Liver (tissue), 9 donors: ENCODE data around the gene PRRX1. TPM values are rescaled to one million over a fixed set of nuclear protein-coding genes. Genes with fewer than 3 reads are reported as not detected.

Source experiments
- DNase-seq: peaks from one replicate; pipeline ENCODE4 v3.0.0-alpha.2; 2017; ENCODE audit warnings: low spot score
- H3K27ac ChIP-seq, 2 donors: one replicate each; pipeline ENCODE4 v1.7.0; 2013; ENCODE audit warnings: inconsistent platforms in 2 of 2, low read length in 2 of 2, control low read depth in 1 of 2, low read depth in 1 of 2, mild to moderate bottlenecking in 1 of 2
- H3K27me3 ChIP-seq, 4 donors: one replicate each; pipeline versions ENCODE4 v1.6.1 to v1.7.0; 2013; ENCODE audit warnings: low read length in 3 of 4, inconsistent platforms in 1 of 4, mild to moderate bottlenecking in 1 of 4, moderate library complexity in 1 of 4; ENCODE audit not compliant: control insufficient read depth in 4 of 4, insufficient read depth in 4 of 4
- H3K36me3 ChIP-seq, 4 donors: one replicate each; pipeline versions ENCODE4 v1.6.1 to v1.7.0; 2013; ENCODE audit warnings: low read length in 3 of 4, mild to moderate bottlenecking in 3 of 4, low read depth in 1 of 4, moderate library complexity in 1 of 4; ENCODE audit not compliant: control insufficient read depth in 4 of 4, insufficient read depth in 3 of 4
- H3K4me1 ChIP-seq, 4 donors: one replicate each; pipeline versions ENCODE4 v1.6.1 to v1.7.0; 2013; ENCODE audit warnings: low read length in 3 of 4, mild to moderate bottlenecking in 3 of 4, moderate library complexity in 1 of 4; ENCODE audit not compliant: control insufficient read depth in 4 of 4, insufficient read depth in 4 of 4
- H3K4me3 ChIP-seq, 3 donors: one replicate each; pipeline versions ENCODE4 v1.6.1 to v1.7.0; 2013; ENCODE audit warnings: low read length in 3 of 3, control low read depth in 1 of 3, low read depth in 1 of 3, mild to moderate bottlenecking in 1 of 3
- H3K9ac ChIP-seq, 2 donors: one replicate each; pipeline ENCODE4 v1.7.0; 2013; ENCODE audit warnings: low read length in 2 of 2, mild to moderate bottlenecking in 2 of 2, moderate library complexity in 2 of 2, control low read depth in 1 of 2, low read depth in 1 of 2
- H3K9me3 ChIP-seq, 4 donors: one replicate each; pipeline versions ENCODE4 v1.6.1 to v1.7.0; 2013; ENCODE audit warnings: low read length in 3 of 4; ENCODE audit not compliant: control insufficient read depth in 4 of 4
- CTCF ChIP-seq: fragments of 150-350 bp; IDR thresholded peaks from 2 replicates; pipeline ENCODE4 v1.5.1; 2017; ENCODE audit warnings: improper control_type of control experiment, low read depth, low read length; ENCODE audit not compliant: missing input control
- EGR1 ChIP-seq, 2 donors: IDR thresholded peaks; 2 replicates each; pipeline ENCODE4 v1.6.1; 2016 to 2018; ENCODE audit warnings: antibody characterized with exemption in 2 of 2, low read depth in 2 of 2
- FOXA1 ChIP-seq: IDR thresholded peaks from 2 replicates; pipeline ENCODE4 v1.6.1; 2016; ENCODE audit warnings: antibody characterized with exemption
- FOXA2 ChIP-seq: IDR thresholded peaks from 2 replicates; pipeline ENCODE4 v1.6.1; 2016; ENCODE audit warnings: antibody characterized with exemption
- GABPA ChIP-seq, 2 donors: IDR thresholded peaks in 1 of 2; conservative IDR thresholded peaks in 1 of 2; 2 replicates each; pipeline ENCODE4 v1.6.1; 2016; ENCODE audit warnings: antibody characterized with exemption in 2 of 2, mild to moderate bottlenecking in 1 of 2, moderate library complexity in 1 of 2
- HNF4A ChIP-seq, 2 donors: conservative IDR thresholded peaks; 2 replicates each; pipeline ENCODE4 v1.6.1; 2016; ENCODE audit warnings: antibody characterized with exemption in 2 of 2, mild to moderate bottlenecking in 2 of 2
- HNF4G ChIP-seq: IDR thresholded peaks from 2 replicates; pipeline ENCODE4 v1.6.1; 2016; ENCODE audit warnings: antibody characterized with exemption
- JUND ChIP-seq, 2 donors: IDR thresholded peaks; 2 replicates each; pipeline ENCODE4 v1.6.1; 2016; ENCODE audit warnings: antibody characterized with exemption in 2 of 2
- NR2F2 ChIP-seq: IDR thresholded peaks from 2 replicates; pipeline ENCODE4 v1.6.1; 2016; ENCODE audit warnings: antibody characterized with exemption
- RAD21 ChIP-seq, 2 donors: IDR thresholded peaks; 2 replicates each; pipeline ENCODE4 v1.6.1; 2016; ENCODE audit warnings: antibody characterized with exemption in 2 of 2, mild to moderate bottlenecking in 2 of 2
- REST ChIP-seq: IDR thresholded peaks from 2 replicates; pipeline ENCODE4 v1.6.1; 2016; ENCODE audit warnings: antibody characterized with exemption, mild to moderate bottlenecking
- RXRA ChIP-seq, 2 donors: IDR thresholded peaks; 2 replicates each; pipeline ENCODE4 v1.6.1; 2017 to 2018; ENCODE audit warnings: antibody characterized with exemption in 2 of 2, mild to moderate bottlenecking in 1 of 2
- SP1 ChIP-seq: IDR thresholded peaks from 2 replicates; pipeline ENCODE4 v1.6.1; 2018; ENCODE audit warnings: antibody characterized with exemption, mild to moderate bottlenecking
- TAF1 ChIP-seq: conservative IDR thresholded peaks from 2 replicates; pipeline ENCODE4 v1.6.1; 2016; ENCODE audit warnings: antibody characterized with exemption, mild to moderate bottlenecking
- YY1 ChIP-seq: IDR thresholded peaks from 2 replicates; pipeline ENCODE4 v1.6.1; 2016; ENCODE audit warnings: antibody characterized with exemption, mild to moderate bottlenecking
- ZBTB33 ChIP-seq: IDR thresholded peaks from 2 replicates; pipeline ENCODE4 v1.6.1; 2016; ENCODE audit warnings: antibody characterized with exemption
- WGBS: extraction: QIAGEN DNeasy Blood & Tissue Kit; methylation state at CpG from one replicate; pipeline ENCODE4 v1.1.7; 2013; 5-methylcytosine and 5-hydroxymethylcytosine counted together
- polyA plus RNA-seq, 2 donors: library from polyadenylated mRNA; stranded (reverse) in 1 of 2; unstranded in 1 of 2; fragments of 200-250 nt in 1 of 2; fragments of >200 nt in 1 of 2; fragmentation: Nextera tagmentation in 1 of 2; extraction: Ambion mirVana in 1 of 2; gene quantifications; one replicate each; pipeline versions ENCODE4 v1.2.1 to v1.2.3, GENCODE V29; 2013 to 2015
- total RNA-seq, 2 donors: library from RNA; depleted of rRNA; stranded (reverse); fragments of >200 nt; gene quantifications; one replicate each; pipeline ENCODE4 v1.2.3, GENCODE V29; 2014
- TF ChIP-seq, protein P1 (sequence below): IDR thresholded peaks from 2 replicates; pipeline ENCODE4 v1.6.1; 2016; ENCODE audit warnings: antibody characterized with exemption
- TF ChIP-seq, protein P2 (sequence below): IDR thresholded peaks from 2 replicates; pipeline ENCODE4 v1.6.1; 2016; ENCODE audit warnings: antibody characterized with exemption
- donor health status: healthy.
- donor health status: healthy.
- donor health status: healthy.
- donor health status: healthy.
- donor health status: healthy.

PRRX1 gene
- total and polyA plus RNA-seq, 4 donors: under 0.01 to 0.37 (median 0.25) TPM; not detected in 1

DNA sequence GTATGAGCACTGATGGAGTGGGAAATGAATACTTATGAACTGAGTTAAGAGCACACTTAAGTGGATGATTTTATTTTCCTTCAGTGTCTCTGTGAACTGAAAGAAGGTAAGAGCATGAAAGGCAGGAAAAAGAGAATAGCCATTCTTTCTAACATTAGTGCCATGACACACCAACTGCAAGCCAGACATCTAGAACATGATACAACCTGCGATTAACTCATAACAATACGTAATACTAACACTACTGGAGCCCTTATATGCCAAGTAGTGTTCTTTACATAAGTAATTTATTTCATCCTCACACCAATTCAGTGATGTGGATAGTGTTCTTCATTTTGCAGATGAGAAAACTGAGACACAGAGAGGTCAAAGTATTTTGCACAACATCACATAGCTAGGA is 56.7 kb downstream of the PRRX1 start:
- H3K27ac ChIP-seq: no peak overlapping the region
- no peaks in the 10 kb centered on the region for H3K36me3 ChIP-seq
- no peak overlapping the region for H3K9ac ChIP-seq
- no peak for DNase-seq
- H3K9me3 ChIP-seq: no peaks in the 10 kb centered on the region
- H3K27me3 ChIP-seq: no peaks in the 10 kb centered on the region
- no peak overlapping the region for H3K4me3 ChIP-seq
- WGBS: 76% methylated on average over 2 of the region's 2 CpGs
- H3K4me1 ChIP-seq: no peaks in the 10 kb centered on the region
- TF ChIP-seq JUND (IDR thresholded peaks at IDR 0.05): no peak
- TF ChIP-seq FOXA1: no peak
- no peak for TF ChIP-seq NR2F2
- TF ChIP-seq ZBTB33: no peak
- TF ChIP-seq YY1: no peak
- no peak for TF ChIP-seq RXRA (IDR thresholded peaks at IDR 0.05)
- TF ChIP-seq, protein P1, sequence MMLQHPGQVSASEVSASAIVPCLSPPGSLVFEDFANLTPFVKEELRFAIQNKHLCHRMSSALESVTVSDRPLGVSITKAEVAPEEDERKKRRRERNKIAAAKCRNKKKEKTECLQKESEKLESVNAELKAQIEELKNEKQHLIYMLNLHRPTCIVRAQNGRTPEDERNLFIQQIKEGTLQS: no peak
- TF ChIP-seq TAF1: no peak
- no peak for TF ChIP-seq CTCF
- no peak for TF ChIP-seq HNF4A (conservative IDR thresholded peaks at IDR 0.05)
- TF ChIP-seq EGR1 (IDR thresholded peaks at IDR 0.05; ENCODE audit: low read depth in 2 of 2): no peak
- no peak for TF ChIP-seq FOXA2
- no peak for TF ChIP-seq SP1

GRCh38 chr1:170721621-170722020 is 57.7 kb downstream of the PRRX1 start:
- no peak overlapping the region for H3K4me3 ChIP-seq

More at GRCh38 chr1:170721621-170722020, 57.7 kb downstream of the PRRX1 start:
- no peaks in the 10 kb centered on the region for H3K9me3 ChIP-seq
- TF ChIP-seq ZBTB33 (no peak), GABPA (IDR thresholded peaks at IDR 0.05 in 1 of 2, conservative IDR thresholded peaks at IDR 0.05 in 1 of 2) (no peak), SP1 (no peak), RAD21 (IDR thresholded peaks at IDR 0.05) (no peak), FOXA1 (no peak), YY1 (no peak), HNF4G (no peak), EGR1 (IDR thresholded peaks at IDR 0.05; ENCODE audit: low read depth in 2 of 2) (no peak), REST (no peak), CTCF (no peak)
- TF ChIP-seq, protein P2, sequence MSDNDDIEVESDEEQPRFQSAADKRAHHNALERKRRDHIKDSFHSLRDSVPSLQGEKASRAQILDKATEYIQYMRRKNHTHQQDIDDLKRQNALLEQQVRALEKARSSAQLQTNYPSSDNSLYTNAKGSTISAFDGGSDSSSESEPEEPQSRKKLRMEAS: no peak
- TF ChIP-seq, protein P1: no peak
- H3K36me3 ChIP-seq: no peaks in the 10 kb centered on the region
- H3K27me3 ChIP-seq: peaks cover 0 to 6% (median 0%) of the 10 kb centered on the region in 4 donors
- WGBS: 85% methylated on average over 4 of the region's 4 CpGs
- no peak for DNase-seq
- H3K9ac ChIP-seq: no peak overlapping the region
- no peak overlapping the region for H3K27ac ChIP-seq
- H3K4me1 ChIP-seq: no peaks in the 10 kb centered on the region
